ENCODE data around the gene MOB2. TPM values are rescaled to one million over a fixed set of nuclear protein-coding genes. Genes with fewer than 3 reads are reported as not detected.
A peak's percentile ranks its signal among the peaks of the same experiment; 100 is the strongest.

The MOB2 gene
- total and polyA plus RNA-seq, 9 of the 15 experiments (the other 6 are each of a cell fraction or from before 2014, with no cell fraction given), result 0.17 to 36.8 (median 19.2) TPM

GRCh38 chr11:1472180-1473005 is 14.2 kb downstream of the MOB2 start:
- no peak overlapping the region for H3K9ac ChIP-seq (ENCODE audit: insufficient read depth in 1 of 2, low read depth in 2 of 2, low read length in 2 of 2)
- DNase-seq (ENCODE audit: extremely low read depth in 1 of 4, low spot score in 3 of 4) (no peak), FAIRE-seq (no peak), ATAC-seq (no peak)
- H3K9me1 ChIP-seq (ENCODE audit: control insufficient read depth, insufficient read depth, low read length), result no peaks in the 10 kb centered on the region
- intact Hi-C loops (cut with micrococcal nuclease), result no loop called here
- H3K9me3 ChIP-seq (replicated peaks; ENCODE audit: control insufficient read depth, insufficient read depth, low read depth, low read length), result no peaks in the 10 kb centered on the region
- H3K4me3 ChIP-seq, result no peak overlapping the region
- ChIA-PET CTCF (ENCODE audit: low intra/inter-chr PET ratio) (no interaction called here), POLR2A (interaction anchor here (0.6 to 0.7 kb wide), 2 partner anchors 8 to 134 kb away, joined by 3 to 4 read pairs; no protein-coding TSS in a partner anchor)
- WGBS (ENCODE audit: insufficient coverage, low coverage, missing lambda C conversion rate), result 73% methylated on average over 10 of the region's 21 CpGs
- no peak overlapping the region for H3K4me2 ChIP-seq (ENCODE audit: insufficient read depth, low read length)
- H4K20me1 ChIP-seq (replicated peaks; ENCODE audit: control insufficient read depth, insufficient read depth, low read length), result 0 out of 2 replicates have a peak, but pooled peaks cover 9% of the 10 kb centered on the region
- TF ChIP-seq JUN (IDR thresholded peaks at IDR 0.05; ENCODE audit: borderline replicate concordance, low read depth, low read length) (no peak), JUN (CRISPR knock-in tag; IDR thresholded peaks at IDR 0.05; ENCODE audit: borderline replicate concordance) (no peak), POLR2G (IDR thresholded peaks at IDR 0.05; ENCODE audit: low read depth, low read length) (peak; percentile 16; the same call in 1 of the 2 replicates)
- H3K4me1 ChIP-seq (replicated peaks in 1 of 2; ENCODE audit: control insufficient read depth in 2 of 2, insufficient read depth in 2 of 2, low read length in 2 of 2), result peaks cover 0 to 21% of the 10 kb centered on the region in 2 experiments; a peak in 2 of 5 replicates
- BruUV-seq (replicated peaks), result no TSS peak
- H3K79me2 ChIP-seq (ENCODE audit: control insufficient read depth, insufficient read depth, low read length), result no peaks in the 10 kb centered on the region
- in situ Hi-C loops (cut with MboI), result no loop called here
- H3K27me3 ChIP-seq (ENCODE audit: control insufficient read depth in 2 of 2, insufficient read depth in 2 of 2, low read length in 2 of 2), result no peaks in the 10 kb centered on the region
- peaks cover 7% of the 10 kb centered on the region; the same call in 1 of the 3 replicates for H3K36me3 ChIP-seq (ENCODE audit: control insufficient read depth, insufficient read depth, low read length)
- H2AFZ ChIP-seq (ENCODE audit: low read depth, low read length), result no peak overlapping the region
- no peak overlapping the region for H3K27ac ChIP-seq (ENCODE audit: extremely low read depth, low read depth, low read length)

GRCh38 chr11:1471736-1472135 is 14.8 kb downstream of the MOB2 start:
- H3K4me2 ChIP-seq (ENCODE audit: insufficient read depth, low read length), result no peak overlapping the region
- ATAC-seq (no peak), FAIRE-seq (no peak), DNase-seq (ENCODE audit: extremely low read depth in 1 of 4, low spot score in 3 of 4) (no peak)
- H2AFZ ChIP-seq (ENCODE audit: low read depth, low read length), result no peak overlapping the region
- in situ Hi-C loops (cut with MboI), result no loop called here
- no peaks in the 10 kb centered on the region for H3K9me3 ChIP-seq (replicated peaks; ENCODE audit: control insufficient read depth, insufficient read depth, low read depth, low read length)
- peaks cover 3% of the 10 kb centered on the region; the same call in 1 of the 3 replicates for H3K36me3 ChIP-seq (ENCODE audit: control insufficient read depth, insufficient read depth, low read length)
- 0 out of 2 replicates have a peak, but pooled peaks cover 11% of the 10 kb centered on the region for H4K20me1 ChIP-seq (replicated peaks; ENCODE audit: control insufficient read depth, insufficient read depth, low read length)
- WGBS (ENCODE audit: insufficient coverage, low coverage, missing lambda C conversion rate), result 70% methylated on average over 8 of the region's 9 CpGs
- H3K27ac ChIP-seq (ENCODE audit: extremely low read depth, low read depth, low read length), result no peak overlapping the region
- H3K9ac ChIP-seq (ENCODE audit: insufficient read depth in 1 of 2, low read depth in 2 of 2, low read length in 2 of 2), result no peak overlapping the region
- TF ChIP-seq KAT7 (CRISPR knock-in tag; IDR thresholded peaks at IDR 0.05; ENCODE audit: borderline replicate concordance), result no peak
- TF ChIP-seq WHSC1 (IDR thresholded peaks at IDR 0.05; ENCODE audit: low read length), result no peak
- no peak for TF ChIP-seq CBX1 (IDR thresholded peaks at IDR 0.05; ENCODE audit: low read depth)
- TF ChIP-seq CREM (IDR thresholded peaks at IDR 0.05; ENCODE audit: low read depth), result no peak
- no peak for TF ChIP-seq SRF (CRISPR knock-in tag; IDR thresholded peaks at IDR 0.05)
- no peak for TF ChIP-seq ELF4 (CRISPR knock-in tag; IDR thresholded peaks at IDR 0.05)
- TF ChIP-seq NCOA4 (IDR thresholded peaks at IDR 0.05; ENCODE audit: partially characterized antibody), result no peak
- no peak for TF ChIP-seq TBP (optimal IDR thresholded peaks at IDR 0.05; ENCODE audit: low read depth, low read length)
- TF ChIP-seq KLF13 (tag; IDR thresholded peaks at IDR 0.05; ENCODE audit: borderline replicate concordance, low read depth), result no peak
- no peak for TF ChIP-seq ZNF184 (CRISPR knock-in tag; IDR thresholded peaks at IDR 0.05)
- no peak for TF ChIP-seq FIP1L1 (IDR thresholded peaks at IDR 0.05; ENCODE audit: low read depth, low read length, poor library complexity, severe bottlenecking)
- no peak for TF ChIP-seq NFXL1 (CRISPR knock-in tag; IDR thresholded peaks at IDR 0.05)
- no peak for TF ChIP-seq ZBTB1 (CRISPR knock-in tag; IDR thresholded peaks at IDR 0.05; ENCODE audit: borderline replicate concordance, low read depth)
- TF ChIP-seq RBFOX2 (IDR thresholded peaks at IDR 0.05; ENCODE audit: low read depth, low read length), result no peak
- TF ChIP-seq GATAD2A (IDR thresholded peaks at IDR 0.05), result no peak
- H3K4me3 ChIP-seq, result no peak overlapping the region
- no peaks in the 10 kb centered on the region for H3K79me2 ChIP-seq (ENCODE audit: control insufficient read depth, insufficient read depth, low read length)
- intact Hi-C loops (cut with micrococcal nuclease), result no loop called here
- H3K27me3 ChIP-seq (ENCODE audit: control insufficient read depth in 2 of 2, insufficient read depth in 2 of 2, low read length in 2 of 2), result no peaks in the 10 kb centered on the region
- no TSS peak for BruUV-seq (replicated peaks)
- peaks cover 0 to 24% of the 10 kb centered on the region in 2 experiments; a peak in 2 of 5 replicates for H3K4me1 ChIP-seq (replicated peaks in 1 of 2; ENCODE audit: control insufficient read depth in 2 of 2, insufficient read depth in 2 of 2, low read length in 2 of 2)
- ChIA-PET POLR2A (no interaction called here), CTCF (ENCODE audit: low intra/inter-chr PET ratio) (no interaction called here)
- no peaks in the 10 kb centered on the region for H3K9me1 ChIP-seq (ENCODE audit: control insufficient read depth, insufficient read depth, low read length)
